GM19240 (cell line): Measurements from ENCODE around the gene ODAM.
"Not testable (repeated sequence)": the region's sequence is repeated elsewhere in the genome, so short reads cannot be mapped to it uniquely, and the experiment has no call there.

ENCODE experiments used
- DNase-seq: peaks from one replicate; pipeline ENCODE4 v3.0.0; 2011; ENCODE audit warnings: low spot score; ENCODE audit not compliant: insufficient read length

Gene ODAM

GRCh38 chr4:70221389-70221788 lies 25.9 kb downstream of the ODAM start:
- DNase-seq, result not testable (repeated sequence)

DNA sequence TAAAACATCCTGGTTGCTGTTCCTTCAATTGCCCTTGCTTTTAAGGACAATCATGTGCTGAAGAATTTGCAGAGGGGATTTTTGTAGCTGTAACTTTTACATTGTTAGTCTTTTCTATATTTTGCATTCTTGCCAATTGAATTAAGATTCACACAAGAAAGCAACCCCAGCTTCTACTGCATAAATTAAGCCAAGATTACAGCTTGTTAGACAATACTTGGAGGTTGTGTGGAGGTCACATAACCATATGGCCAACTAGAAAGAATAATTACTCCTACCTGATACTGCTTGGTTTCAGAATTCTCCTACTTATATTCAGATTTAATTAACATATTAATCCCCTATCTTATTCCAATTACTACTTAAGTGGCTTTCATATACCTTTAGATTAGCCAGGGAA lies 26.3 kb downstream of the ODAM start:
- not testable (repeated sequence) for DNase-seq

GRCh38 chr4:70225824-70226223 lies 30.3 kb downstream of the ODAM start, which contains the start of gene FDCSP:
TSS of gene FDCSP (plus strand) at chr4:70226124. CDS start at chr4:70231195, 5,071 bp downstream.
- DNase-seq, result no peak

DNA sequence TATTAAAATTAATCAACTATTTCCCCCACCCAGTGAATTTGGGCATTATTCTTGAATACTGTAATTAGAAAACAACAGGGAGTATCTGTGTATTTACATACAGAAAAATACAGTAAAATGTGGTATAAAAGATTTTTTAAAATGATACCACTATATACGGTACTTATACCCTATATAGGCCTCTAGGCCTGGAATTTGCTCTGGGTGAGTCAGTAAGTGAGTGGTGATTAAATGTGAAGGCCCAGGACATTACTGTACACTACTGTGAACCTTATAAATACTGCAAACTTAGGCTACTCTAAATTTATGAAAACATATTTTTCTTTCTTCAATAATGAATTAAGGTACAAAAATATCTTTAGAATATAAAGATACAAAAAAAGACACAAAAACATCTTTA lies 40.6 kb downstream of the ODAM start:
- no peak for DNase-seq

GRCh38 chr4:70239131-70239883 lies 43.8 kb downstream of the ODAM start:
- no peak for DNase-seq

DNA sequence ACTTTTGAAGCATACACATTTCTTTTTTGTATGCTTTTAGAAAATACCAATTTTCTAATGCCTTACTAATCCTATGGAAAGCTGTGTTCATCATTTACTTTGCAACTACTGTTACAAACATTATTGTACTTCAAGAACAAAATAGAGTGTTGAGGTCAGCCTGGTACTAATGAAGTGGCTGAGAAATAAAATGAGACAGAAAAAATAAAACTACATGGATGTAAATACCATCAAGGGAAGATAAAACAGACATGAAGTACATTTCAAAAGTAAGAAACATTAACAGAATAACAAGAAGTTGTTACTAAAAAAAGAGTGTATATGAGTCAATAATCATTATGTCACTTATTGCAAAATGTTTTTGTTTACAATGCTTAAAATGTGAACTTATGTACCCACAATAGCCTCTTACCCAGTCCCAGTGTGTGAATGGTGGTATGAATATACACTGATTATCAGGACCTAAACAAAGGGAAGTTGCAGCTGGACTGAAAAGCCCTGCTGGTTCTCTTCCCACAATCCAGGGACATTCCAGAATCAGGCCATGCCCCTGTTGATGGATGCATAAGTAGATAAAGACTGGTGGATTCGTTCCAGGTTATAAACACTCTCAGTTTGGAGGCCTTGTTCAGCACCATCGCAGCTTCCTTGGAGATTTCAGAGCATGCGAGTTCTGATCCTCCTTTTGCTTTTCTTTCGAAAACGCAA lies 44.5 kb downstream of the ODAM start:
- DNase-seq, result no peak

- not testable (repeated sequence) for DNase-seq
Measured at GRCh38 chr4:70242297-70242696, 46.8 kb downstream of the ODAM start, which contains the start of gene CSN3. TSS of gene CSN3 (plus strand) at chr4:70242597. CDS start at chr4:70244820, 2,223 bp downstream.

GRCh38 chr4:70243091-70243490 lies 47.6 kb downstream of the ODAM start:
- no peak for DNase-seq

GRCh38 chr4:70251250-70251944 lies 55.9 kb downstream of the ODAM start:
- DNase-seq, result no peak

DNA sequence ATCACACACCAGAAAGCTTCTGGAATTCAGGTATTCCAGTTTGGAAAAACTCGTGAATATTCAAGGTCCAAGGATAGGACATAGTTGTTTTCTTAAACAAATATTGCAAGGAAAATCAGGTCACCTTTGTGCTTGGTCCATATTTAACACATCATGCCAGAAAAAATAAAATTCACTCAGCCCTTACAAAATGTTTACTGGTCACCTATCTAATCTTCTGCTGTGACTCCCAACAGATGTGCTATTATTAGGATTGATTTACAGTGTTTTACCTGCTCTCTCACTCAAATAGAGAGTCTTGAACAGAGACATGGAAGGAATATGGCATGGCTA lies 56.4 kb downstream of the ODAM start:
- no peak for DNase-seq
